Subcutaneous abdominal adipose tissue (tissue), 5 donors: ENCODE data around the gene POLR3A.

Experiments used
- H3K27ac ChIP-seq: one replicate; pipeline ENCODE4 v1.7.0; 2013; ENCODE audit warnings: low read depth, mild to moderate bottlenecking, inconsistent platforms, low read length, moderate library complexity
- H3K27me3 ChIP-seq, 5 donors: one replicate each; pipeline ENCODE4 v1.7.0; 2013; ENCODE audit warnings: low read length in 5 of 5, inconsistent platforms in 1 of 5; ENCODE audit not compliant: control insufficient read depth in 5 of 5, insufficient read depth in 4 of 5
- H3K36me3 ChIP-seq, 5 donors: one replicate each; pipeline ENCODE4 v1.7.0; 2013; ENCODE audit warnings: low read length in 5 of 5; ENCODE audit not compliant: control insufficient read depth in 5 of 5, insufficient read depth in 5 of 5
- H3K4me1 ChIP-seq, 5 donors: one replicate each; pipeline ENCODE4 v1.7.0; 2013; ENCODE audit warnings: low read length in 5 of 5, mild to moderate bottlenecking in 3 of 5, moderate library complexity in 1 of 5; ENCODE audit not compliant: control insufficient read depth in 5 of 5, insufficient read depth in 5 of 5
- H3K4me3 ChIP-seq, 5 donors: one replicate each; pipeline ENCODE4 v1.7.0; 2013; ENCODE audit warnings: low read length in 5 of 5, low read depth in 1 of 5
- H3K9ac ChIP-seq, 5 donors: one replicate each; pipeline ENCODE4 v1.7.0; 2013; ENCODE audit warnings: low read length in 5 of 5, mild to moderate bottlenecking in 4 of 5, moderate library complexity in 3 of 5
- H3K9me3 ChIP-seq, 5 donors: one replicate each; pipeline ENCODE4 v1.7.0; 2013; ENCODE audit warnings: low read length in 5 of 5; ENCODE audit not compliant: control insufficient read depth in 5 of 5
- donor health status: healthy.
- donor health status: healthy.
- donor health status: healthy.
- donor health status: healthy.
- donor health status: healthy.

The POLR3A gene

DNA sequence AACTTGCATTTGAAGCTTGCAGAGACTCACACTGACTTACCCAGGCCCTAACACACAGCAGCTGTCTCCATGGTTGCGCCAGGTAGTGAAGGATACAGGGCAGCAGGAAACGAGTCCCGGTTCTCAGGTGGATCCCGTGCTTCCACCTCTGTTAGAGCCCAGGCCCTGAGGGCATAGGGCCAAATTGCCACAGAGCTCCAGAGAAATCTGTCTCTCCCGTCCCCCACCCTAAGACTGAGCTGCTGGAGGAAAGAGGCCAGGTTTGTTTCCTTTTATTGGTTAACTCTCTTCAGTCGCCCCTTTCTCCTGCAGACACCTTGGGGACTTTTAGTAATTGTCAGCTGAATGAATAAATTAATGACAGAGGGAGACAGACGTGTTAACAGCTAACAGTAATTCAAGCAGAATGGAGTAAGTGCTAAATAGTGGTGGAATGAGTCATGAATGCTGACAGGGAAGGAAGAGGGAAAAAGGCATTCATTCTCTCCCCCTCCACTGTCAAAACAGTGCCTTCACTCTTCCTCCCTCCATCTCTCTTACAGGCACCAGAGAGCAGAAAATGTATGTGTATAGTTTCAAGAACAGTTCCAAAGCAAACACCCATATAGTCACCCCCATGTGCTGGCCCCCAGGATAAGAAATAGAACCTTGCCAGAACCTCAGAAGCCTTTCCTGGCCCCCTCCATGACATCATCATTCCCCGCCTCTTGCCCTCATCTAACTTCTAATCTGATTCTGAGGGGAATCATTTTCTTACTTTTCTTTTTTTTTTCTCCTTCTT lies 86.0 kb downstream of the POLR3A start:
- H3K36me3 ChIP-seq: no peaks in the 10 kb centered on the region

DNA sequence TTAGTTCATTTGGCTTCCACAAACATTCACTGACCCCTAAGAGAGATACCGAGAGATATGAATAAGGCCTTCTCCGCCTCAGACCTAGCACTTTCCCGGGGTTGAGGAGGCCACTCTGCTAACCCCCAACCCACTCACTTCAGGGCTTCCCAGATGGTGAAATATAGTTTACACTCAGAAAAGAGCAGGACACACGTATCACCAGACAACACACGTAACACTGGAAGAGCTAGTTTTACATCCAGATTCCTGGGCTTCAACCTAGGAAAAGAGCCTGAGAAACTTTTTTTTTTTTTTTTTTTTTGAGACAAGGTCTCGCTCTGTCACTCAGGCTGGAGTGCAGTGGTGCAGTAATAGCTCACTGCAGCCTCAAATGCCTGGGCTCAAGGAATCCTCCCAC lies 87.5 kb downstream of the POLR3A start:
- Histone ChIP-seq H3K4me3 (no peak overlapping the region), H3K9me3 (no peaks in the 10 kb centered on the region), H3K27me3 (no peaks in the 10 kb centered on the region), H3K9ac (no peak overlapping the region), H3K27ac (no peak overlapping the region), H3K36me3 (no peaks in the 10 kb centered on the region), H3K4me1 (peaks cover 0 to 9% (median 8%) of the 10 kb centered on the region in 5 donors)

More for the DNA sequence above, 86.0 kb downstream of the POLR3A start:
- Histone ChIP-seq H3K4me1 (peaks cover 0 to 9% (median 8%) of the 10 kb centered on the region in 5 donors), H3K4me3 (no peak overlapping the region), H3K27ac (no peak overlapping the region), H3K9me3 (no peaks in the 10 kb centered on the region), H3K27me3 (no peaks in the 10 kb centered on the region), H3K9ac (no peak overlapping the region)

GRCh38 chr10:77940627-77941026 lies 88.7 kb downstream of the POLR3A start:
- Histone ChIP-seq H3K9me3 (no peaks in the 10 kb centered on the region), H3K9ac (no peak overlapping the region), H3K27me3 (no peaks in the 10 kb centered on the region), H3K4me3 (no peak overlapping the region), H3K27ac (no peak overlapping the region), H3K4me1 (peaks cover 0 to 9% (median 8%) of the 10 kb centered on the region in 5 donors), H3K36me3 (no peaks in the 10 kb centered on the region)

DNA sequence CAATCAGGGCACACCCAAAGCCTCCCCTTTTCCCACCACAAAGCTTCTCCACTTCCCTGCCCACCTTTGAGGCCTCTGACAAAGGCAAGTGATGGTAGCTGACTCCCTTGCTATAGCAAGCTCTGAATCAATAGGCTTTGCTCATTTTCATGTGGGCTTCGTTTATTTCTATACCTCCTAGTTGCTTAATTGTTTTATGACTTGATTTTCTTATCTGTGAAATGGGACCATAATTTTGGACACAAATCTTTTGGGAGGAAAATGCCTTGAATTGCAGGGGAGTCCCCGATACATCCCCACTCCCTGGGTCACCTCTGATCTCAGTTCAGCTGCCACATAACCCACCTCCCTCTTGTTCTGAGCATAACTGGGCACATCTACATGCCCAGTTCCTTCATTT lies 89.1 kb downstream of the POLR3A start:
- no peak overlapping the region for H3K9ac ChIP-seq
- no peak overlapping the region for H3K27ac ChIP-seq
- no peaks in the 10 kb centered on the region for H3K9me3 ChIP-seq
- H3K27me3 ChIP-seq: no peaks in the 10 kb centered on the region
- H3K4me3 ChIP-seq: no peak overlapping the region
- peaks cover 0 to 9% (median 8%) of the 10 kb centered on the region in 5 donors for H3K4me1 ChIP-seq
- H3K36me3 ChIP-seq: no peaks in the 10 kb centered on the region

- Histone ChIP-seq H3K9ac (no peak overlapping the region), H3K36me3 (no peaks in the 10 kb centered on the region), H3K4me1 (peaks cover 0 to 9% (median 8%) of the 10 kb centered on the region in 5 donors), H3K27ac (no peak overlapping the region), H3K4me3 (no peak overlapping the region), H3K9me3 (no peaks in the 10 kb centered on the region), H3K27me3 (no peaks in the 10 kb centered on the region)
These were observed 89.7 kb downstream of the POLR3A start for GRCh38 chr10:77939561-77940001.

GRCh38 chr10:77936697-77937567 lies 92.4 kb downstream of the POLR3A start:
- H3K4me3 ChIP-seq: no peak overlapping the region
- no peaks in the 10 kb centered on the region for H3K27me3 ChIP-seq
- no peaks in the 10 kb centered on the region for H3K36me3 ChIP-seq
- no peak overlapping the region for H3K9ac ChIP-seq
- H3K4me1 ChIP-seq: peaks cover 0 to 9% (median 8%) of the 10 kb centered on the region in 5 donors
- H3K9me3 ChIP-seq: no peaks in the 10 kb centered on the region
- no peak overlapping the region for H3K27ac ChIP-seq

DNA sequence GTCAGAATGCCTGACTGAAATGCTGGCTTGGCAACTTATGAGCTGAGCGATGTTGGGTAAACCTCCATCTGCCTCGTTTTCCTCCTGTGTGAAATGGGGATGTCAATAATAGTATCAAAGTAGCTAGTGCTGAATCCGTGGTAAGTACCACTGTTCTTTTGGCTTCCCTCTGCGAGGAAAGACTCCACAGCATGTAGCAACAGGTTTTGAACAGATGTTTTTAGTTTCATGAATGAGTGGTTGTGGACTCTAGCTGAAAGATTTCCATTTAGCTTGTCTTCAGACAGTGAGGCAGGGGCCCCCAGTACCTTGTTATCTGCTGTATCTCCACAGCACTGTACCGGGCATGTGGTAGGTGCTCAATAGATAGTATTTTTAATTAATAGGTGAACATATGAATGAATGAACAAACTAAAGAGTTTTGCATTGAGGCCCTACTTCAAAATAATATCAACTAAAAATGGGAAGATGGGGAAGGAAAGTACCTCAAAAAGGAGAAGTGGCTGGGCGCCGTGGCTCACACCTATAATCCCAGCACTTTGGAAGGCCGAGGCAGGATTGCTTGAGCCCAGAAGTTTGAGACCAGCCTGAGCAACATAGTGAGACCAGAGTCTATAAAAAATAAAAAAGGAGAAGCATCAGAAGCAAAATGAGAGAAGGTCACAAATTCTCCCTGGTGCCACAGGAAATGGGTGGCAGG lies 97.1 kb downstream of the POLR3A start:
- no peaks in the 10 kb centered on the region for H3K27me3 ChIP-seq
- H3K9me3 ChIP-seq: peaks cover 0 to 7% (median 0%) of the 10 kb centered on the region in 5 donors
- H3K36me3 ChIP-seq: no peaks in the 10 kb centered on the region
- H3K4me3 ChIP-seq: no peak overlapping the region
- H3K27ac ChIP-seq: no peak overlapping the region
- H3K9ac ChIP-seq: no peak overlapping the region
- peaks cover 4 to 6% (median 5%) of the 10 kb centered on the region in 5 donors for H3K4me1 ChIP-seq

DNA sequence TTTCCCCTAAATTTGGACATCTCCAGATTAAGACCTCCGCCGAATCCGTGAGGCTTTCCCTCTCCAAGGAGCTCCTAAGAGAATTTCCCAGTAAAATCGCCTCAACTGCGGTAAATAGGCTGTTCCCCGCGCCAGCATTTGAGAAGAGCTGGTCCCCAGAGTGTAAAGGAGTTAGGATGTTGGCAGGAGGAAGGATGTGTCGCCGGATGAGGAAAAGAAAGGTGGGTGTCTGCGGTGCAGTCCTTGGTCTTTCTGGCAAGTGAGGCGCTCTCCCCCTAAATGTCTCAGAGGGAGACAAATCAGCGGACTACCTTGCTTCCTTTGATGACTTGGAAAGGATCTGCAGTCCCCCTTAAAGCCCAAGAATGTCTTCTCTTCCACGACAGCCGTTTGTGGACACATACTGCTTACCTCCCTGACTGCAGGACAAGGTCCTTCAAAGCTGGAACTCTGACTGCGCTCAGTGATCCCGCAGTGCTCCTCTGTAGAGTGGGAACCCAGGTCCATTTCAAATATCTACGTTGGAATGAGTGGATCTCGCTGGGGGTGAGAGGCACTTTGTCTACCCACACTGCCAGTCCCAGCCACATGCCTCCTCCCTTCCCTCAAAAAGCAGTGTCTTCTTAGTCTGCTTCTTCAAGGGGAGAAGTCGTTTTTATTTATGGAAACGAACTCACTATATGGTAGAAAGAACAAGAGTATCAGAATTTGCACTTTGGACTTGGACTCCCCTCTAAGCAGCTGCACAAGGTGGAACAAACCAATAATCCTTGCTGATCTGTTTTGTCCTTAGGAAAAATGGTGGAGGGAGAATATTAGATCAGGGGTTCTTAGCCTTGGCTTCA lies 101.7 kb downstream of the POLR3A start:
- Histone ChIP-seq H3K4me1 (peaks cover 8 to 26% (median 24%) of the 10 kb centered on the region in 5 donors), H3K27me3 (no peaks in the 10 kb centered on the region), H3K9me3 (peaks cover 0 to 7% (median 0%) of the 10 kb centered on the region in 5 donors), H3K4me3 (peak overlapping the region; percentile 35 to 89 (median 80)), H3K36me3 (no peaks in the 10 kb centered on the region), H3K9ac (peak overlapping the region in 3 of 5 donors; percentile 28 to 75 (median 35)), H3K27ac (no peak overlapping the region)
